Middle frontal gyrus (tissue), 1 donor: Measurements from ENCODE around the gene KIAA1586.
A peak's percentile ranks its signal among the peaks of the same experiment; 100 is the strongest.
"Not testable (repeated sequence)": the region's sequence is repeated elsewhere in the genome, so short reads cannot be mapped to it uniquely, and the experiment has no call there.

Experiments used
- DNase-seq: peaks from one replicate; pipeline ENCODE4 v3.0.0-alpha.2; 2015; ENCODE audit warnings: low spot score; ENCODE audit errors: extremely low spot score

The KIAA1586 gene

DNA sequence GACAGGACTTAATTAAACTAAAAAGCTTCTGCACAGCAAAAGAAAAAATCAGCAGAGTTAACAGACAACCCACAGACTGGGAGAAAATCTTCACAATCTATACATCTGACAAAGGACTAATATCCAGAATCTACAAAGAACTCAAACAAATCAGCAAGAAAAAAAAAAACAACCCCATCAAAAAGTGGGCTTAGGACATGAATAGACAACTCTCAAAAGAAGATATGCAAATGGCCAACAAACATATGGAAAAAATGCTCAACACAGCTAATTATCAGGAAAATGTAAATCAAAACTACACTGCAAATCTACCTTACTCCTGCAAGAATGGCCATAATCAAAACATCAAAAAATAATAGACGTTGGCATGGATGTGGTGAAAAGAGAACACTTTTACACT, 2.4 kb upstream of the KIAA1586 start:
- not testable (repeated sequence) for DNase-seq

DNA sequence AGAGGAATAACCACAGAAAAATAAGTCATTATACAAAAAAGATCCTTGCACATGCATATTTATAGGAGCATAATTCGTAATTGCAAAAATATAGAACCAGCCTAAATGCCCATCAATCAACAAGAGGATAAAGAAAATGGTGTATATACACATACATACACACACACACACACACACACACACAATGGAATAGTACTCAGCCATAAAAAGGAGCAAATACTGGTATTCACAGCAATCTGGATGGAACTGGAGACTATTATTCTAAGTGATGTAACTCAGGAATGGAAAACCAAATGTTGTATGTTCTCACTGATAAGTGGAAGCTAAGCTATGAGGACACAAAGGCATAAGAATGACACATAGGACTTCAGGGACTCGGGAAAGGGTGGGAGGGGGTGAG, 1.9 kb upstream of the KIAA1586 start:
- no peak for DNase-seq

DNA sequence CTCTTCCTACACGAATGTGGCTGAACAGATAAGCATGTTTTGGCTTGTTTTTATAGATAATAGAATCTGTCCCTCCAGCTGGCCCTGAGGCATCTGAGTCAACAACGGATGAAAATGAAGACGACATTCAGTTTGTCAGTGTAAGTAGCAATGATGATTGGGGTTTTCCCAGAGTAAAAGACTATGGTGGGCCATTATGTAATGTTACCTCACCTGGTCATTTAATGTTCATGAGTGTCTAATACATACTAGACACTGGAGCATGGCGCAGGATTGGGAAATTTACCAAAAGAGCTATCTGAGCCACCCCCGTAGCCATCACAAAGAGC, 728 bp downstream of the KIAA1586 start:
- not testable (repeated sequence) for DNase-seq

DNA sequence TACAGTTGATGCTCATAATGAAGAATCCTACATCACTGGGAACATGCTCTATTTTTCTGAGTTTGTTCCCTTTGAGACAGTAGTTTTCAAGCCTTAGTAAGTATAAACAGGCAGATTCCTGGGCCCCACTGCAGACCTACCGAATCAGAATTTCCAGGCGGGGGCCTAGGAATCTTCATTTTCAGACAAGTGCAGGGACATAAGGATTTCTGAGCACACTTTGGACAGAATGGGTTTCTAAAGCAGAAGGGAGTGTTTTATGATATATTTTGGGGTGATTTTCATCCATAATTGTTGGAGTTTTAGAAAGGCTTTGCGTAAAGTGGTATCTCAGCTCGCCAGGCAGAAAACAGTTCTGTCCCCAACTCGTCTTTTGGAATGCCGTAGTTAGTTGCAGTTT, 1.4 kb downstream of the KIAA1586 start:
- not testable (repeated sequence) for DNase-seq

DNA sequence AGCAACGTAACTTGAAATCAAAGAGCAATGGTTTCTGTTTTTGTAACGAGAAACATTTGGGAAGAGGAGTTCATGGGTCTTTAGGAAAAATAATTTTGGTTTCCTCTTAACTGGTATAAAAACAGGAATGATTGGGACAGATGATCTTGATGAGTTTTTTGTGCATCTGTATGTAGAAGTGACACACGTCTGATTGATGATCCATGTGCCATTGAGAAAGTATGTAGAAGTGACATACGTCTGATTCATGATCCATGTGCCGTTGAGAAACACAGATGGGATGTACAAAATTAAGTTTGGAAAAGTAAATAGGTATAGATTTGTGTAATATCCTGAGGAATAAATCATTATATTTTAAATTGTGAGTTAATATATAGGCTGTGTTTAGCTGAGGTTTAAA, 2.1 kb downstream of the KIAA1586 start:
- DNase-seq, result no peak

DNA sequence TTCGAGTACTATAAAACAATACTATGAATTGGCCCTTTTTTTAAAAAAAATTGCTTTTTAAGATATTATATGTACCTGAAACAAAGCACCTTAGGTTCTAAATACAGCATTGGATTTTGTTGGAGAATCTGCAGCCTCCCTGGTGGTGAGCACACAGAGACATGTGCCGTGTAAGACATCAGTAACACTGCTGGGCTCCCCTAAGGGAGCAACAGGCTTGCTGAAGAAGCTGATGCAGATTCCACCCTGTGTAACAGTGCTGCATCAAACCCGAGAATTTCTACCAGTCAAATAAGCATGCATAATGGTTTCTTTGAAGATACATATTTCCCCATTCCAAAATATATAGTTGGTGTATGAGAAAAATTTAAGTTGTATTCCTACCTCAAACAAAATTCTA, 17.4 kb downstream of the KIAA1586 start:
- no peak for DNase-seq

DNA sequence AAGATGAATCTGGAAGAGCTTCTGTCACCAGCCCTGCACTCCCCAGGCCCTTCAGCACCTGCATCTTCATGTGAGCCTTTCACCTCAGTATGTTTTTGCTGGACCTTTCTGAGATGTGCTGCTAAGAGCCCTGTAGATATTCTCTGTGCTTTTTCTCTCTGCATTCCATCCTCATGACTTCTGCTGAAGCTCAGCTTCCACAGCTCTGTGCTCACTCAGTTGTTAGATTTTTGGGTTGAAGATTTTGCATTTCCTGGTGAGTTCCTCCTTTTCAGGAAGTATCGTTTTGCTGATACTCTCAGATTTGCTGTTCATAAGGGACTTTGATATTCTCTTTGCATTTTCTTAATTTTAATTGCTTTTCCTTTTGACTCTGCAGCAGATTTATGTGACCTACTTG, 18.3 kb downstream of the KIAA1586 start:
- DNase-seq, result no peak

DNA sequence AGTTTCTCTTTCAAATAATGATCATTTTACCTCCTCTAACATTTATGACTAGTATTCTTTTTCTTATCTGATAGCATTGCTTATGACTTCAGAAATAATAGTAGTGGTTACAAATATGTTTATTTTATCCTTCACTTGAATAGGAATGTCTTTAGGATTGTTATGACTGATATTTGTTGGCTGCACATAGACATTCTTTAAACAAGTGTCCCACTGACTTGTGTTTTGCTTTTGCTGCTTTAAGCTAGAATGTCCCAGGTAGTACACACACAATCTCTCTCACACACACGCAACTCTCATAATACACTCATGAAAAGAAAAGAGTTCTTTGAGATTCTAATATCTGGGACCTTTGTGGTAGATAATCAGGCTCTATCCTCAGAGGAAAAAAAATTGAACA, 21.6 kb downstream of the KIAA1586 start:
- DNase-seq, result no peak

DNA sequence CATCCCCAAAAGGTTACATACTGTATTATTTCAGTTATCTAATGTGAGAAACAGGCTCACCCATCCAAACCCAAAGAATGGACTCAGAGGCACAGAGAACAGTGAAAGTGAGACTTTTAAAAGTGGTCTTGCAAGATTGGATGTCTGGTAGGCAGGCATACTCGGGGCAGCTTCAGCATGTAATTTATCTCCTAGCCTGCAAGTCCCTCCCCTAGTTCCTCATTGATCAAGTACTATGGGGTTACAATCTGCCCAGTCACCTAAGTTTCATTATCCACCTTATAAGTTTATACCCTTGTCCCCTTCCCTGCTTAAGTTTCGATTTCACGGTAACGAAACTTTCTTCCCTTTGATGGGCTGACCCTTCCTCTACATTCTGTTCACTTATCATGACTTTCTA, 22.7 kb downstream of the KIAA1586 start:
- no peak for DNase-seq

DNA sequence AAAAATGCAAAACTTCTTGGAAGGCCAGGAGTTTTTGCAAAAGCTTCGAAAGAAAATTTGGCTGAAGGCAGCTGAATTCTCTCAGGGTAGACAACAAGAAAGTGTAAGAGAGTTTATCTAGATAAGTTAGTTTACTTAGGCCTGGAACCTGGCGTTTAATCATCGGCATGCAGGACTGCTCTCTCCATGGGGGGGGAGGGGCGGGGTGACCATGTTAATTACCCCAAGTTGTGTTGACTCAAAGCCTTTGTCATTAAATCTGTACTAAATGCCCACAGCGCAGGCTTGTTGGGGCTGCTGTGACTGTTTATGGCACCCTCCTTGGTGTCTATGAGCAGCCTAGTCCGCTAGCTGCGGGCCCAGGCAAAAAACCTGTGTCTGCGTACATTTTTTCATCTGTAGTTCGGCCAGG, 23.4 kb downstream of the KIAA1586 start:
- no peak for DNase-seq

DNA sequence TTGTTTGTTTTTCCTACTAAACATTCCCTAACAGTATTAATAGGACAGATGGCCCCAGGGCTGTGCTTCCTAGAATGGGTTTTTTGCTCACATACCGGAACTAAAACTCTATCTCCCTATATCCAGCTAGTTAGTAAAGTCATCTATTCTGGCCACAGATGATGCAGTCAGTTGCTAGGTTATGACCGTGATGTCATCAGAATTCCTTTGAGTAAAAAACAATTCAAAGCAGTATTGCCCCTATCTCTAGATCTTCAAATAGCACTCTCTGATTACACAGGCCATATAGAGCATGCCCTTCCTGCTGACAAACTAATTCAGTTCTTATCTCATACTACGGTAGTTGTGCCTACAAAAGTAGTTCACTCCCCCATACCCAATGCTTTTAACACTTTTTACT, 25.6 kb downstream of the KIAA1586 start:
- DNase-seq, result no peak

DNA sequence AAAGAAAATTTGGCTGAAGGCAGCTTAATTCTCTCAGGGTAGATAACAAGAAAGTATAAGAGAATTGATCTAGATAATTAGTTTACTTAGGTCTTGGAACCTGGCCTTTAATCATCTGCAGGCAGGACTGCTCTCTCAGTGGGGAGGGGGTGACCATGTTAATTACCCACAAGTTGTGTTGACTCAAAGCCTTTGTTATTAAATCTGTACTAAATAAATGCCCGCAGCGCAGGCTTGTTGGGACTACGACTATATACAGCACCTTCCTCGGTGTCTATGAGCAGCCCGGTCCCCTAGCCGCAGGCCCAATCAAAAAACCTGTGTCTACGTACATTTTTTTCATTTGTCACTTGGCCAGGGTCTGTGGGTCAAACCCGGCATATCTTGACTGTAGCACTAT, 27.9 kb downstream of the KIAA1586 start:
- no peak for DNase-seq

DNA sequence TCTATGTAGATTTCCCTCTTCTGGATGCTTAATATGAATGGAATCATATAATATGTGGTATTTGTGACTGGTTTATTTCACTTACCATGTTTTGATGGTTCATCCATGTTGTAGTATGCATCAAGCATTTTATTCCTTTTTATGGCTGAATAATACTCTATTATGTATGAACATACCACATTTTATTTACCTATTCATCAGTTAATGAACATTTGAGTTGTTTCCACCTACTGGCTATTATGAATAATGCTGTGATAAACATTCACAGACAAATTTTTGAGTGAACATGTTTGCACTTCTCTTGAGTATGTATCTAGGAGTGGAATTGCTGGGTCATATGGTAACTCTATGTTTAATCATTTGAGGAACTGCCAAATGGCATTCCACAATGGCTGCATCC, 28.6 kb downstream of the KIAA1586 start:
- no peak for DNase-seq

DNA sequence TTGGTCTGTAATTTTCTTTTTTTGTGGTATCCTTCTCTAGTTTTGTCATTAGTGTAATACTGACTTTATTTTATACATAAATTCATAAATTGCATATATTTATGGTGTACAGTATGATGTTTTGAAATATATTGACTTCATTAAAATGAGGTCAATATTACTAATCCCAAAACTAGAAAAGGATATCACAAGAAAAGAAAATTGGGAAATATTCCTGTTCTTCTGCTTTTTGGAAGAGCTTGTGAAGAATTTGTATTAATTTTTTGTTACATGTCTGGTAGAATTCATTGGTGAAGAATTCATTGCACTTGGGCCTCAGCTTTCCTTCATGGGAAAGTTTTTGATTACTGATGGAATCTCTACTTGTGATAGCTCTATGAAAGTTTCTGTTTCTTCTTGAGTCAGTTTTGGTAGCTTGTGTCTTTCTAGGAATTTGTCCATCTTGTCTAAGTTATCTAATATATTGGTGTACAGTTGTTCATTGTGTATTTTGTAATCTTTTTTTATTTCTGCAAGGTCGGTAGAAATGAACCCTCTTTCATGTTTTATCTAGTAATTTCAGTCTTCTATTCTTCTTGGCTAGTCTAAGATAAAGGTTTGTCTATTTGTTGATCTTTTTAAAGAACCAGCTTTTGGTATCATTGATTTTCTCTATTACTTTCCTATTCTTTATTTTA, 32.2 kb downstream of the KIAA1586 start:
- no peak for DNase-seq

DNA sequence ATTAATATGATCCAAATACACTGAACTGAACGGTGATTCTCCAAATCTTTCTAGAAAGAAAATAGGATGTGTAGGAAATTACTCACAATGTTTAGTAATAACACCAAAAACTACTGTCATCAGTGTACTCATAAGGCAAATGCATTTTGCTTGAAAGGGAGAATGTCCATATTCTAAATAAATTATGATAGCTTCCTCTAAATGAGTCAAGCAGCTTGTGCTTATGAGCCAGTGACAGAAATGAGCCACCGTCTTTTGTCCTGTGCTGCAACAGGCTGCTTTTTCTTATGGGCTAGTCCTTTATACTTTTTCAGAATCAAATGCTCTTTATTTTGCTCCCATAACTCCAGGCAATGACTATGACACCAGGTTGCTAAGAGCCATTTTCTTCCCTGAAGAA, 39.0 kb downstream of the KIAA1586 start:
- DNase-seq, result no peak

DNA sequence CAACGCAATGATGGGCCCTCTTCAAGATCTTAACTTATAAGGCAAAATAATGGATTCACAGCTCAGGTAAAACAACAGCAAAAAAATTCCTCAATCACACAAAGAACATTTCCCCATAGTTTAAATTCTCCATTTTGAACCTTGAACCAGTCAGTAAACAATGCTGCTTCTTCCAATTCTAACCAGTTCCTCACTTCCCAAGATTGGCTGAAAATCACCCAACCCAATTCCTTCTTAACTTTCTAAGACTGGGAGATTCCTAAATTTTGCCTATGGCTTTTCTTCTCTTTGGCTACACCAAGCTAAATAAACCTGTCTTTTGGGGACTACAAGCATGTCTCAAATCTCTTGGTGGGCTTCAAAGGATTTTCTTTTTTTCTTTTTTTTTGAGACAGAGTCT, 40.4 kb downstream of the KIAA1586 start:
- DNase-seq, result no peak

DNA sequence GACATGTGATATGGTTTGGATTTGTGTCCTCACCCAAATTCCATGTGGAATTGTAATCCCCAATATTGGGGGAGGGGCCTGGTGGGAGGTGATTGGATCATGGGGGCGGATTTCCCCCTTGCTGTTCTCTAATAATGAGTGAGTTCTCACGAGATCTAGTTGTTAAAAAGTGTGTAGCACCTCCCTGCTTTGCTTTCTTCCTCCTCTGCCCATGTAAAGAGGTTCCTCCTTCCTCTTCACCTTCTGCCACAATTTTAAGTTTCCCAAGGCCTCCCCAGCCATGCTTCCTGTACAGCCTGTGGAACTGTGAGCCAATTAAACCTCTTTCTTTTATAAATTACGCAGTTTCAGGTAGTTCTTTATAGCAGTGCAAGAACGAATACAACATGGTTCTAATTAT, 41.4 kb downstream of the KIAA1586 start:
- no peak for DNase-seq

DNA sequence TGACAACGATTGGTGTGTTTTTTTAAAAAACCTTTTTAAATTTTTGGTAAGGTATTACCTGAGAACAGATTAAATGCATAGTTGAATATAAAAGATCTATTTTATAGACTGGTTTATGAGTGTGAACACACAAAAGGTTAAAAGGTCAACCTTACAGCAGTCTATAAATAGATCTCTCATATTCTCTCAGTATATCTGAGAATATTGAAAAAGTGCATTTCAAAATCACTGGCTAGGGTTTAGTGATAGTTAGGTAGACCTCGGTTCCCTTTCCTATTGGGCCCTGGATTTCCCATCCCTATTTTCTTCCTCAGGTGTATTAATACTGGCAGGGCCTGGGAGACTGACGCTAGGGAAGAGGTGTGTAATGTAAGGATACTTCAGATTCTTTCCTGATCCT, 42.8 kb downstream of the KIAA1586 start:
- DNase-seq, result no peak

DNA sequence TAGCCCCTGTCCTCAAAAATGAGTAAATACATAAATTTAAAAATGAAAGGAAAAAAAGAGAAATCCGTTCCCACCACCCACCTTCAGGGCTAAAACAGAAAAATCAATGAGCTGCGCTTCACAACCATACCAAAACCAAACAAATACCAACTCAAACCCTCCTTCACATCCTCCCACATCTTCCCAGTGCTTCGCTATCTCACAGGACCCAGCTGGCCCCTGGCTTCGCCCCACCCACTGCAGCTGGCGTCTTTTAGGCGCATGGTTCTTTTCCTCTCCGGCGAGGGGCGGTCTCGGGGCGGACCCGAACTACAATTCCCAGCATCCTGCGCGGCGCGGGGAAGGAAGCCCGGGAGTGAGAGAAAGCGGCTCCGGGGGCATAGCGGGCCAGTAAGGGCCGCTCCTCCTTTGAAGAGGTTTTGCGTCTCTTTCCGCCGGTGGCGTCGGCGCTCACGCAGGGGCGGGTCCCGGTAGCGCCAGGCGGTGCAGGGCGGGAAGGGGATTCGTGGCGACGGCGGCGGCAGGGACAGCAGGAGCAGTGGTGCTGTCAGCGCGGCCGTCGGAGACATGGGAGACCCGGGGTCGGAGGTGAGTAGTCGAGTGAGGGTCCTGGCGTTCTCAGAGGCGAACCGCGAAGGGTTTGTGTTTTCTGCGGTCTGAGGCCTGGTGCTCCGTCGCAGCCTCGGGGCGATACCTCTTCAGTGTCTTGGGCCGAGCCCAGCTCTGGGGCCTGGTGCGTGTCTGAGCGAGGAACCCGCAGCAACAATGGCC, 43.4 kb downstream of the KIAA1586 start, which contains the start of gene ZNF451:
Gene ZNF451, plus strand, starts transcription at position 502 of the 771 bp plus-strand sequence. Its CDS starts 66 bp downstream, at position 568.
- DNase-seq, result peak; percentile 97

DNA sequence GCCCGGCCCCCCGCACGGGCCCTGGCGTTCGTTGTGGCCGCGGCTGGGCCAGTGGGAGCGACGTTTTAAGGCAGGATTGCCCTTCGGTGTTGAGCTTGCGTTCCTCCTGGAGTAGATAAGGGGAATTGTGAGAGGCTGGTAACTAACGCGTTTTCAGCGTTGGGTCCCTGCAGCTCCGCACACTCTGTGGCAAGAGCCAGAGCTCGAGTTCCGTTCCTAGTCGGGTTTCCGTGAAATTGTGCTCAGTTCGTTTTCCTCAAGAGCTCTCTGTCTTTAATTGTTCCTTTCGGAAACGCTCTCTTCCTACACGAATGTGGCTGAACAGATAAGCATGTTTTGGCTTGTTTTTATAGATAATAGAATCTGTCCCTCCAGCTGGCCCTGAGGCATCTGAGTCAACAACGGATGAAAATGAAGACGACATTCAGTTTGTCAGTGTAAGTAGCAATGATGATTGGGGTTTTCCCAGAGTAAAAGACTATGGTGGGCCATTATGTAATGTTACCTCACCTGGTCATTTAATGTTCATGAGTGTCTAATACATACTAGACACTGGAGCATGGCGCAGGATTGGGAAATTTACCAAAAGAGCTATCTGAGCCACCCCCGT, 44.1 kb downstream of the KIAA1586 start:
- not testable (repeated sequence) for DNase-seq

DNA sequence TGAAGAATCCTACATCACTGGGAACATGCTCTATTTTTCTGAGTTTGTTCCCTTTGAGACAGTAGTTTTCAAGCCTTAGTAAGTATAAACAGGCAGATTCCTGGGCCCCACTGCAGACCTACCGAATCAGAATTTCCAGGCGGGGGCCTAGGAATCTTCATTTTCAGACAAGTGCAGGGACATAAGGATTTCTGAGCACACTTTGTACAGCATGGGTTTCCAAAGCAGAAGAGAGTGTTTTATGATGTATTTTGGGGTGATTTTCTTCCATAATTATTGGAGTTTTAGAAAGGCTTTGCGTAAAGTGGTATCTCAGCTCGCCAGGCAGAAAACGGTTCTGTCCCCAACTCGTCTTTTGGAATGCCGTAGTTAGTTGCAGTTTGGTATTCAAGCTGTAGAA, 44.9 kb downstream of the KIAA1586 start:
- DNase-seq, result not testable (repeated sequence)

DNA sequence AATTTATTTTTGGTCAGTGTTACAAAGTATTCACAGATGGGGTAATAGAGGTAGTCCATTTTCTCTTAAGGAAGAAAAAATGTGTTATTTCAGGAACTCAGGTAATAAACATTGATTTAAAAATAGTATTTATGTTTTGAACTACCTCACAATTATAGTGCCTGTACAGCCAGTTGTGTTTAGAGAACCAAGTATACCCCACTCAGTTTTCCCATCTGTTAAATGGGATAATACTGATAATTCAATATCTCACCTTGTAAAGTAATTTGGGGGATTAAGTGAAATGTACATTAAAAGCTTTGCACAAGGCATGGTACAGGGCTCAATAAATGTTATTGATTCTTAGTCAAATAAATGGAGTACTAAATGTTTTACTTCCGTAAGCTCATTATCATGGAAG, 48.2 kb downstream of the KIAA1586 start:
- DNase-seq, result no peak

DNA sequence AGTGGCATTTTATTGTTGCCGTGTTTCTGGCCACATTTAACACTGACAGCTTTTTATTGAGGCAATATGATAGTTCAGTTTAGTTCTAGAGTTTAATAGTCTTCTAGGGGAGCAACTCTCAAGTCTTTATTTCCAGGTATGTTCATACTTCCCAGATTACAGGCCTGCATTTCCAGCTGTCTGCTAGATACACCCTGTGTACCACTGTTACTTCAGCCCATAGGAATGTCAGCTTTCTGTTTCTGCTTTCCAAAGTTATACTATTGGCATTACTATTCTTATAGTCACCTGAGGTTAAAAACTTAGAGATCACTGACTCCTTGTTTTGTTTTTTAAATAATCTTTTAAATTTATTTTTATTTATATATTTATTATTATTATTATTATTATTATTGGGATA, 51.1 kb downstream of the KIAA1586 start:
- no peak for DNase-seq
